GM18870 (cell line): Measurements from ENCODE around the gene PRDM1.

Experiments used
- ATAC-seq: cut with Tn5 transposase; IDR thresholded peaks from one replicate; pipeline ENCODE4 v1.9.1; 2021; ENCODE audit warnings: moderate library complexity; ENCODE audit not compliant: unreplicated experiment

PRDM1 gene

GRCh38 chr6:106069478-106069877, 16.7 kb upstream of the PRDM1 start:
- no peak for ATAC-seq

GRCh38 chr6:106070636-106071035, 15.5 kb upstream of the PRDM1 start:
- no peak for ATAC-seq

GRCh38 chr6:106072501-106073090, 13.5 kb upstream of the PRDM1 start:
- ATAC-seq = no peak

GRCh38 chr6:106074146-106074545, 12.0 kb upstream of the PRDM1 start:
- ATAC-seq = no peak

- ATAC-seq = no peak
Observed at GRCh38 chr6:106076139-106076538, 10.0 kb upstream of the PRDM1 start.

DNA sequence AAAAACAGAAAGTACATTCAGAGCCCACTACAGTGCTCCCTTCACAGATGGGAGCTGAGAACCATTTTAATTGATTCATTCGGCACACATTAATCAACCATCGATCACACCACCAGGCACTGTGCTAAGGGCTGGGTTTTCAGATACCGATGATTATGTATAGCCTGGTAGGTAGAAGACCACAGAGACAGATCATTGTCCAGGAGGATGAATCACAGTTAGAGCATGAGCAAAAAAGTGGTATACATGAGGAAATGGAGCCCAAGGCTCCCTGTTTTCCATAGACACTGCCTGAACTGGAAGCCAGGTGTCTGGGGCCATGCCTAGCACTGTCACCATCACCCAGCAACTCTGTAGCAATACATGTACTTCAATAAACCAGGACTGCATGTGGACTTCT, 9.0 kb upstream of the PRDM1 start:
- ATAC-seq = no peak

- ATAC-seq = no peak
Observed at GRCh38 chr6:106077881-106078280, 8.3 kb upstream of the PRDM1 start.

DNA sequence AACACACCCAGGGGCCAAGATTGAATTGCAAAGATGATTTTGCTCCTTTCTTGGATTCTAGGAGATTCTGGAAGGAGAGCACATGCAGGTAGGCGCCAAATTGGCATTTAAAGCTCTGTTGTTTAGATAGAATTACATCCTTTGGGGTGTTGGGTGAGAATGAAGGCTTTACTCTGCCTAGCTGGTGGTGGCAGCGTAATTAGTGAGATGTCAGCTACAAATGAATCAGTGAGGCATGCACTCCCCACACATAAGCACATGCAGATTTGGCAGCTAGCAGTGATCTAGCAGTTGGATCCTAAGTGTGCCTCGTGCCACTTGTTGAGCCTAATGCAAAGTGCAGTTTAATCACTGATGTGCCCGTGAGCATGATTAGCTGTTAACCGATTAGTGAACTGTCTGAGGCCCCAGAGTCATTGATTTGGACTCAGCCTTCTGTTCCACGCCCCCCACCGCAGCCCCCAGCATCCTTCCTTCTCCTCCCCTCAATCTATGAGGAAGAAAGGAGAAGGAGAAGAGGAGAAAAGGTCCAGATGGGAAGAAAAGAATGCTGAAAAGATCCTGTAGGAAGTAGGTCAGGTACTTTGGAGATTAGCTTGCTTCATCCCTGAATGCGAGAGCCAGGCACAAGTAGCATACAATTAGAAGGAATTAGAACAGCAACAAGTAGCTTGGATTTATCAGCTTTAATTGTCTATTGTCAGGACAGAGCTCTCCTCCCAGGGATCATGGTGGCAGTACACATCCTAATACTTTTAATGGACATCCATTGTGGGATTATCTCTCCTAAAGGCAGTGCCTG, 6.0 kb upstream of the PRDM1 start:
- no peak for ATAC-seq

GRCh38 chr6:106080763-106081095, 5.4 kb upstream of the PRDM1 start:
- ATAC-seq = no peak

DNA sequence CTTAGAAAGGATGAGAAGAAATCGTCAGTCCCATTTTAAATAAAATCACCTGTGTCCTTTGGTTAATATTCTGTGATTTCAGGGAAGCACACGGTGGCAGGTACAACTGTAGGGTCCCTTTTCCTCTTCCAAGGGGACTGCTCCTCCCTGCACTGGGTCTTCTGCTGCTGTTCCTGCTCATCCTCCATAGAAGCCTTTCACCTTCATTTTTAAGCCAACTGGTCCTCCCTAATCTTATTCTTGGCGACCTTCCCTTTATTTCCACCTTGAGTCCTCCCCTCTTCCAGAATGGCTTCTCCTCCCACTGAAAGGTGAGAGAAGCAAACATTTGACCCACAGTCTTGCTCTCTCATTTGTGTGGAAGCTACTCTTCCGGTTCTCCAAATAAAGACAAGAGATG, 4.4 kb upstream of the PRDM1 start:
- ATAC-seq = no peak

DNA sequence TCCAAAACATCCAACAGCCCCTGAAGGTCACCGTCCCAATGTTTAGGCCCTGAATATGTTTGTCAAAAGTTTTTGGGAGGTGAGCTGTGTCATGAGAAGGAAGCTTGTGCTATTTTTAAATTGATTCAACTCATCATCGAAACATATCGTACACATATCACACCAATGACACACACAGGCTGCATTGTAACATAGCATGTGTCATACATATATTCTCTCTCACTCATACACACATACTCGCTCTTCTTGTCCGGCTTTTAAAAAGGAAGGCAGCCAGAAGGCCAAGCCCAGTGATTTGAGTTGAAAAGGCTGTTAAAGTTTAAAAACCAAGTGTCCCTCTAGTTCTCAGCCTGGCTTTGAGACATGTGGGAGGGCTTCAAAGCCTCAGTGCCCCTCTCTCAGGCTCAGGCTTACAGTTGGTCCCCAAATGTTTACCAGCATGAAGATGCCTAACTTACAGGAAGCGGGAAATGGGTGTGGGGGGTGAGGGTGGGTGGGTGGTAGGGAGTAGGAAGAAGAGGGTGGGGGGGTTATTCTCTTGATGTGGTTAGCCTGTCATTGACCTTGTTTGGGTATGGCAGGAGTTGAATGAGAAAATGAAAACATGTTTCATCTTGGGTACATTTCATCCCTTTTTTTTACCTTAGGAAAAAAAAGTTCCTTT, 3.3 kb upstream of the PRDM1 start:
- no peak for ATAC-seq

DNA sequence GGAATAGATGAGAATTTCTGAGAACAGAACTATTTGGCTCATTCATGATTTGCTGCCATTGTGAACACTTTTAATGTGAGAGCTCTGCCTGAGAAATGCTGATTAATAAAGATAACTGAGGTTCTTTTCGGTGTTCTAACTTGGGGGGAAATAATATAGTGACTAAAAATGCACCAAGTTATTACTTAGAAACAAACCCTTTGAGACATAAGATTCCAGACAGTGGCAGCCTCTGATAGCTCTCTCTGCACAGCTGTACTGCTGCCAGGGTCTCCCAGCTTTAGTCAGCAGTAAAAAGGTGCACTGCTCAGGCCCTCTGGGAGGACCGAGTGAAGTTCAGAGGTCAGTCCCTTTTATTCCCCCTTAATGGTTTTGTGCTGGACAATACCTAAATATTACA, 2.5 kb upstream of the PRDM1 start:
- no peak for ATAC-seq

DNA sequence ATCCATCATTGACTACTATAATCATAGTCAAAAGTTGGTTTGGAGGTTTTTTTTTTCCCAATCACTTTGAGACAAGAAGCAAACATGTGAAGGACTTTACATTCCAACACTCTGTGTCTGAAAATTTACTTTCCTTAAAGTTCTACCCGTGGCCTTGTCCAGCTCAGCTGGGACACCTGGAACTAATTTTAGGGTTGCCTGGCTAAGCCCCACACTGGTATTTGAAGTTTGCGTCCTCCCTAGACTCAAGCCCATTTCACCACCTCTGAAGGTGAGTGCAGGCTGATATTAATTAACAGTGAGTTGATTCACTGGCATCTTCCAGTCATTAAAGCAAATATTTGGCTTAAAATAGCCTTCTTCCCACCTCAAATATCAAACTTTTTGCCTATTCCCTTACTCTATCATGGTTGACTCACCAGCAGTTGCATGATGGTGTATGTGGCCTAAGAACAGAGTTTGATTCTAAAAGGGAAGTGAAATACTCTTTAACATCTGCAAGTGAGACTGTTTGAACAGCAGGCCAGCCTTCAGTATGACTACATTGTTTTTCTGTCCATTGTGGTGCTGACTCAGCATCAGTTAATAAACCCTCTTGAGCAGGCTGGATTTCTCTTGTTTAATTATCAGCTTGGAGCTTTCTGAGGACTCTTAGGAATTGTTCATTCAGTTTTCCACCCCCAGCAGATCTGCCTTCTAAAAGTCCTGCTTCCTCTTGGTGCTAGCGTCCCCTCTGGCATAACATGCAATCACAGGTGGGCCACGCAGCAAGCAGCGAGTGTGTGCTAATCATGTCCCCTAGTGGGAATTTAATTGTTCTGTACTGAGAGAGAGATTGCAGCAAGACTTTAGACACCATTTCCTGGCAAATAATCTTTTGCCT, 1.8 kb upstream of the PRDM1 start:
- peak; percentile 85 for ATAC-seq

- no peak for ATAC-seq
Observed at GRCh38 chr6:106084989-106085691, 996 bp upstream of the PRDM1 start.

- ATAC-seq = no peak
Observed at GRCh38 chr6:106085692-106085983, 498 bp upstream of the PRDM1 start.

DNA sequence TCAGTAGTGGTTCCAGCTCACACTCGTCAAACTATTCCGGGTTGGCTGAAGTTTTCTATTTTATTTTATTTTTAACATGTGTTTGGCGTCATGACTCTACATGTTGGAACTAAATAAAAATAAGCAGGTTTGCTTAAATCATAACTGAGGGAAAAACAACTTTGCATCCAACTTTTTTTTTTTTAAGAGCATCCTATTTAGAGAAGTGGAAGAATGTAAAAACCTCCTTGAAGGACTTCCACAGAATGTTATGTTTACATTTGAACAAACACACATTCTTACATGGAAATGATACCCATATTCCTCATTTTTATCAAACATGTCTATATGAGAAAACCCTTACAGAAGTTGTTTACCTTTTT, 659 bp downstream of the PRDM1 start:
- ATAC-seq = no peak

GRCh38 chr6:106087548-106088325, 1.6 kb downstream of the PRDM1 start:
- ATAC-seq = no peak

DNA sequence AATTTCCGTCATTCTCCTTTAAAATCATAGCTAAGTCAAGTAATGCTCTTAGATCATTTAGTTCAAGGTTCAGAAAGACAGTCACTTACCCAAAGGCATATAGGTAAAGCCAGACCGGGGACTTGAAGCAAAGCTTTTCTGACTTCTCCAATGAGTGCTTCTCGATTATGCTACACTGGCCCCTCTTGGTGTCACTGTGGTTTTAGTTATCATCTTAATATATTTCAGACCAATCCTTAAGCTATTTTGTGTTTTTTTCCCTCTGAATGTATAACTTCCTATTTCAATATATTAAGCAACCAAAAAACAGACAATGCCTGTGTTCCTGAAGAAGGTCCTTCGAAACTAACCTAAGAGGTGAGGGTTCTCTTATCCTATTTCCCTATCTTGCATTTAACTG, 3.9 kb downstream of the PRDM1 start:
- ATAC-seq = no peak

GRCh38 chr6:106092279-106092678, 6.1 kb downstream of the PRDM1 start:
- no peak for ATAC-seq

DNA sequence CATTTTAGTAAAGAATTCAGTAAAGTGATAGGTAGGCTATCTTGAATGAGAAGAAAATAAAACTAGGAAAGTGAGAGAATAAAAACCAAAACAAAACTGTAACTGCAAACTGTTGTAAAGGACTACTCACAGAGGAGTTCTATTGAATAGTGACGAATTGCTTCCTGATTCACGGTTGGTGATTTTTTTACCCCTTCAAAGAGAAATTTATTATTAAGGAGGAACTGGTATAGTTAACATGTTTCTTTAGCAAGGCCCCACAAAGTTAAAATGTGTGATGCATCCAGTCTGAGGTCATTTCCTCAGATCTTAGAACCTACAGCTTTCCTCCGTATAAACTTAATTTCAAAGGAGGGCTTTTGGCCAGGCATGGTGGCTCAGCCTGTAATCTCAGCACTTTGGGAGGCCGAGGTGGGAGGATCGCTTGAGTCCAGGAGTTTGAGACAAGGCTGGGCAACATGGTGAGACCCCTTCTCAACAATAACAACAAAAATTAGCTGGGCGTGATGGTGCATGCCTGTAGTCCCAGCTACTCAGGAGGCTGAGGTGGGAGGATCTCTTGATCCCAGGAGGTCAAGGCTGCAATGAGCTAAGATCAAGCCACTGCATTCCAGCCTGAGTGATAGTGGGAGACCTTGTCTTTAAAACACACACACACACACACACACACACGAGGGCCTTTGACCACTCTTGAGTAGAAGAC, 8.3 kb downstream of the PRDM1 start:
- ATAC-seq = no peak
